Activated naive CD4-positive, alpha-beta T cell treated with anti-CD3 and anti-CD28 coated beads, Interleukin-2, amount 50 U/mL, for 72 hours (primary cell): ENCODE data around the gene KMT5B. TPM values are rescaled to one million over a fixed set of nuclear protein-coding genes. Genes with fewer than 3 reads are reported as not detected.
A peak's percentile ranks its signal among the peaks of the same experiment; 100 is the strongest.

Source experiments
- ATAC-seq, 2 donors: fragments of 150-1000 bp; cut with Tn5 transposase; 2 replicates each; pipeline ENCODE4 v1.10.0; 2021; ENCODE audit warnings: mild to moderate bottlenecking in 2 of 2, moderate library complexity in 2 of 2
- DNase-seq, 2 donors: peaks; one replicate each; pipeline ENCODE4 v3.0.0; 2021 to 2022; ENCODE audit warnings: low spot score in 2 of 2
- H3K27ac Mint-ChIP-seq, 2 donors: one replicate each; pipeline ENCODE4 v1.8.0; 2022; ENCODE audit warnings: mild to moderate bottlenecking in 2 of 2, mixed read lengths in 2 of 2
- H3K36me3 Mint-ChIP-seq, 2 donors: one replicate each; pipeline ENCODE4 v1.8.0; 2022; ENCODE audit warnings: mixed read lengths in 2 of 2
- H3K9me3 Mint-ChIP-seq, 2 donors: one replicate each; pipeline ENCODE4 v1.8.0; 2022; ENCODE audit warnings: mixed read lengths in 2 of 2
- total RNA-seq, 2 donors: library from RNA; stranded (reverse); gene quantifications; one replicate each; pipeline ENCODE4 v1.2.3, GENCODE V29; 2022

Gene KMT5B
- total RNA-seq, 2 donors from 2014 or later, result 21.9 to 46.5 TPM

DNA sequence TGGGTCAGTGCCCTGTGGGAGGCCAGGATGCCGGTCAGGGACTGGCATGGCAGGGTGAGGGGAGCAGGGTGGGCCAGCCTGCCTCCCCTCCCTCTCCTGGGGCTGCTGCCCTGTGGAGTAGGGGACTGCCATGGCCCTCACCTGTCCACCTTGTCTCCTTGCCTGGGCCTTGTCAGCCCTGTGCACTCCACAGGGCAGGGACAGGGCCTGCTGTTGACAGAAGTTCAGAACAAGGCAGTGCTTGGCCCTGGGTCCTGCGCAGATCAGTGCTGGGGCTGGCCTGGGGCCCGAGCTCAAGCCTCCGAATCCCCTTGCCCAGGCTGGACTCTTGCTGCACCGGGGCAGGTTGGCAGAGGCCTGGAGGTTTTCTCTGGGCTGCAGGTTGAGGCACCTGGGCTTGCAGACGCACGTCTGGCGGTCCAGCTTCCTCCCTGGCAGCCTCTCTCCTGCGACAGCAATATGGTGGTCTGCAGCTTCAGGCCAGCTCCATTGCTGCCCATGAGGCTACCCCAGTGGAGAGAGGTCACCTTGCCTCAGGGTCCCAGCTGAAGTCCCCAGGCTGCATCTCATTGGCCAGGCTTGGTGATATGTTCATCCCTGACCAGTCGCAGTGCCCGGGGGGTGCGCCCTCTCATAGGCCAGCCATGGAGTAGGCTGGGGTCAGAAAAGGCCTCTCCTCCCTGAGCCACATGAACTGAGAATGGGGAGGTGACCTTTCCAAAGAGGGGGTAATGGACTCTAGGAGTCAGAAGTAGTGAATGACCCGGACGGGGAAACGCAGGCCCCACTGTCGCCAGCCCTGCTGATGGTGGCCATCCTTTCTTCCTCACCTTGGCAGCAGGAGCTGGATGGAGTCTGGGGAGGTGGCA is 70.4 kb downstream of the KMT5B start:
- H3K9me3 Mint-ChIP-seq, result no peaks in the 10 kb centered on the region
- no peaks in the 10 kb centered on the region for H3K36me3 Mint-ChIP-seq
- H3K27ac Mint-ChIP-seq, result peak overlapping the region; percentile 29 to 75
- ATAC-seq, result no peak
- DNase-seq, result no peak

DNA sequence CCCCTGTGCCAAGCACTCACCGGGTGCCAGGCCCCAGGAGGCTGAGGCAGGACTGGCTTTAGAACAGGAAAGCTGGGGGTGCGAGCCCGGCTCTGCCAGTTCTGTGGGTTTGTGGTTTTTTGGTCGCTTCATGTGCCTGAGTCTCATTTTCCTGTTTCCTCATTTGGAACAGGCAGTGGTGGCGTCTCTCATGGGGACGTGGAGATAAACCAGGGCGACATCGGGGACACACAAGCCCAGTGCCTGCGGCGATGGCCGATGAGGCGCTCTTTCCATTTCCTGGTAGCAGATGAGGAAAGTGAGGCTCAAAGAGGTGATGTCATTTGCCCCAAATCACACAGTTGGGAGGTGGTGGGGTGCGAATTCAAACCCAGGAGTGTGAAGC is 71.1 kb downstream of the KMT5B start:
- ATAC-seq (peak; percentile 85 to 93), DNase-seq (peak; percentile 64 to 82)
- Mint-ChIP-seq H3K9me3 (no peaks in the 10 kb centered on the region), H3K27ac (peak overlapping the region; percentile 50 to 75), H3K36me3 (no peaks in the 10 kb centered on the region)

DNA sequence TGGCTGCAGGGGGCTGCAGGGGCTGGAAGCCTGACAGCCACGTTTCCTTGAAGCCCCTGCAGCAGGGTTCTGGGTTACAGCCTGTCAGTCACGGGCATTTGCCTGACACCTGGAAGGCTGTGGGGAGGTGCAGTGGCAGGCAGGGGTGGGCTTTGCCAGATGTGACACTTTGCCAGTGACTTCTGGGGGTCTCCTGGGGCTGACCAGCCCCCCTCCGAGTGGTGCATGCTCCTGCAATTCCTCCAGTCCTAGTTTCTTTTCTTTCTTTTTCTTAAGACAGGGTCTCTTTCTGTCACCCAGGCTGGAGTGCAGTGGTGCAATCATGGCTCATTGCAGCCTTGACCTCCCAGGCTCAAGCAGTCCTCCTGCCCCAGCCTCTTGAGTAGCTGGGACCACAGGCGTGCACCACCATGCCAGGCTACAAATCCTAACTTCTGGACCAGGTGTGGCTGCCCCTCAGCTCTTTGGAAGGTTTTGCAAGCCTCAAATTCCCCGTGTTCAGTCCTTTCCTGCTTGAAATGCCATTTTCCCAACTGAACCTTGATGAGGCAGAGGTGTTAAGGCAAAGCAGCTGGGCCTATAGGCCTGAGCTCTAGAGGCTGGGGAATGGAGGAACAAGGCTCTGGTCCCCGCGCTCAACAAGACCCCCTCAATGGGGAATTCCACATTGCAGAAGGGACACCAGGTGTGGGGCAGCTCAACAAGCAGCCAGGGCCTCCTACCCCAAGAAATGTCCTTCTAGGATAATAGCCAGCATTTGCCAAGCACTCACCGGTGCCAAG is 71.7 kb downstream of the KMT5B start:
- H3K27ac Mint-ChIP-seq, result peak overlapping the region; percentile 22 to 75
- ATAC-seq, result peak in 1 of 2 donors; percentile 8

DNA sequence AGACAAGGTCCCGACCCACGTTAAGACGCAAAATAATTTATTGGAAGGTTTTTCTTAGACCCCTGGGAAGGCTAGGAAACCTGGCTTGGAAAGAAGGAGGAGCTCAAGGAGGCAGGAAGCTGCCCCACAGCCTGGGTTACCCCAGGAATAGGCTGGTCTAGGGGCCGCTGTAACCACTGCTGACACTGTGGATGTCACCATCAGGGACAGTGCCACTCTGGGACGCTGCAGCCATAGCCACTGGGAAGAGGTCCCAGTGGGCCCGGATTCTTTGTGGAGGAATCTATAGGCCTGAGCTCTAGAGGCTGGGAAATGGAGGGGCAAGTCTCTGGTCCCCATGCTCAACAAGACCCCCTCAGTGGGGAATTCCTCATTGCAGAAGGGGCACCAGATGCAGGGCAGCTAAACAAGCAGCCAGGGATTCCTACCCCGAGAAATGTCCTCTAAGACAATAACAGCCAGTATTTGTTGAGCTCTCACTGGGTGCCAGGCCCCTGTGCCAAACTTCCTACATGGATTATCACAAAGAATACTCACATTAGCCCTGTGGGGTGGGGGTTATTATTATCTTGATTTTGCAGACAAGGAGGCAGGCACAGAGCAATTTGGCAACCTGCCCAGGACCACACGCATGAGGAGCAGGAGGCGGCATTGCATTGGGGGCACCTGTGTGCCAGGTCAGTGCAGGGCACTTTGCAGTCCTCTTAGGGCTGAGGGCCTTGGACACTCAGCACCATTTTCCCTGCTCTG is 72.4 kb downstream of the KMT5B start:
- DNase-seq, result no peak
- no peak overlapping the region for H3K27ac Mint-ChIP-seq

More for the DNA sequence above, 71.7 kb downstream of the KMT5B start:
- Mint-ChIP-seq H3K36me3 (no peaks in the 10 kb centered on the region), H3K9me3 (no peaks in the 10 kb centered on the region)
- DNase-seq, result no peak

DNA sequence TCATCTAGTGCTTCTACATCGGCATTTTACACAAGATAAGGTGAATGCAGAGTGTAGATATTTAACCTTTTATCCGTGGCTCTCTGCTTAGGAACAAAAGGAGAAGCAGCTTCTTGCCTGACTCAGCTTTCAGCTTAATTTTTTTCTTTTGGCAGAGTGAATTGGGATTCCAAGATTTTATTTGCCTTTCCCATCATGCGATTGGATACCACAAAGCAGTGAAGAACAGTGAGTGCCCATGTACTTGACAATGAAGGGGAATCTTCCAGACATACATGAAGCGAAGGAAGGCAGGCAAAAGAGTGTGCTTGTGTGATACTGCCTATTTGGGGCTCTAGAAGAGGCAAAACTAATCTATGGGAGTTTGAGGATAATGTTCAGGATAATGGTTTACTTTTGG is 74.9 kb downstream of the KMT5B start:
- no peaks in the 10 kb centered on the region for H3K9me3 Mint-ChIP-seq
- ATAC-seq (no peak), DNase-seq (no peak)
- H3K36me3 Mint-ChIP-seq, result peaks cover 0 to 7% of the 10 kb centered on the region in 2 donors
- H3K27ac Mint-ChIP-seq, result no peak overlapping the region

More for the DNA sequence above, 72.4 kb downstream of the KMT5B start:
- H3K36me3 Mint-ChIP-seq, result no peaks in the 10 kb centered on the region
- no peaks in the 10 kb centered on the region for H3K9me3 Mint-ChIP-seq
- no peak for ATAC-seq

- no peak for ATAC-seq
- H3K36me3 Mint-ChIP-seq, result peaks cover under 1 to 9% of the 10 kb centered on the region in 2 donors
Observed at GRCh38 chr11:68137833-68138232, 75.3 kb downstream of the KMT5B start.

DNA sequence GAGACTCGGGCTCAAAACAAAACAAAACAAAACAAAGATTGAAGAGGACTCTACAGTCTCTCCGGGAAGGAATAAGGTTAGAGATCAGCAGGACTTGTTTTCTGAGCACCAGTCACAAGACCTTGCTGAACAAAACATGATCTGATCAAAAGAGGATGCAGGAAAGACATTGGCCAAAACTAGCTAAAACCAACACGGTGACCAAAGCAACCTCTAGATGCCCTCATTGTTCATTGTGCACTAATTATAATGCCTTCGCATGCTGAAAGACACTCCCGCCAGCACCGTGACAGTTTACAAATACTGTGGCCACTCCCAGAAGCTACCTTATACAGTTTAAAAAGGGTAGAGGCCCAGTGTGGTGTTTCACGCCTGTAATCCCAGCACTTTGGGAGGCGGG is 76.2 kb downstream of the KMT5B start:
- DNase-seq (no peak), ATAC-seq (no peak)
- H3K27ac Mint-ChIP-seq, result no peak overlapping the region
- H3K9me3 Mint-ChIP-seq, result peaks cover 5 to 6% of the 10 kb centered on the region in 2 donors
- H3K36me3 Mint-ChIP-seq, result peaks cover 10 to 18% of the 10 kb centered on the region in 2 donors

More at GRCh38 chr11:68137833-68138232, 75.3 kb downstream of the KMT5B start:
- DNase-seq, result no peak
- H3K27ac Mint-ChIP-seq, result no peak overlapping the region
- H3K9me3 Mint-ChIP-seq, result no peaks in the 10 kb centered on the region

DNA sequence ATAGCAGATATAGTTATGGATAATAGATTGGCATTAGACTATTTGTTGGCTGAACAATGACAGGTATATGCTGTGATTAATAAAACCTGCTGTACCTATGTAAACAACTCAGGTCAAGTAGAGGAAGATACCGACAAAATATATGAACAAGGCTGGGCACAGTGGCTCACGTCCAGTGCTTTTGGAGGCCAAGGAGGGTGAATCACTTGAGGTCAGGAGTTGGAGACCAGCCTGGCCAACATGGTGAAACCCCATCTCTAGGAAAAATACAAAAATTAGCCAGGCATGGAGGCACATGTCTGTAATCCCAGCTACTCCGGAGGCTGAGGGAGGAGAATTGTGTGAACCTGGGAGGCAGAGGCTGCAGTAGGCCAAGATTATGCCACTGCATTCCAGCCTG is 77.9 kb downstream of the KMT5B start:
- Mint-ChIP-seq H3K36me3 (peaks cover 13 to 21% of the 10 kb centered on the region in 2 donors), H3K27ac (no peak overlapping the region), H3K9me3 (peaks cover 6 to 7% of the 10 kb centered on the region in 2 donors)
- DNase-seq, result no peak
- no peak for ATAC-seq

DNA sequence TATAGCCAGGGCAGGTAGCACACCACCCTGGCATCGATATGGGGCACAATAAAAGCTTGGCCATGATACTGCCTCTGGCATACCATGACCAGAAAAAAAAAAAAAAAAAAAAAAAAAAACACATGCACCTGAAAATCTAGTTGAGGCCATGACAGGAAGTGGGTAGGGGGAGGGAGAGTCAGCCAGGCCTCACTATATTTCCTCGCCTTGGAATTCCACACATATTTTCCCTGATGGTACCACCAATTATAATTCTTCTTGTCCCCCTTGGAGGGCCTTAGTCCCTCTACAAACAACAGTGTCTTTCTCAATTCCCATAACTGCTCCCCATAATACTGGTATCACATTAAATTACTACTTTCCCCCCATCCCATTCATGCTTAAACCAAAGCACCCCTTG is 79.3 kb downstream of the KMT5B start:
- DNase-seq (no peak), ATAC-seq (no peak)
- Mint-ChIP-seq H3K27ac (peak overlapping the region in 1 of 2 donors; percentile 11), H3K36me3 (peaks cover 20 to 21% of the 10 kb centered on the region in 2 donors), H3K9me3 (peaks cover 6 to 15% of the 10 kb centered on the region in 2 donors)

GRCh38 chr11:68130121-68130520 is 83.0 kb downstream of the KMT5B start:
- Mint-ChIP-seq H3K27ac (no peak overlapping the region), H3K36me3 (peaks cover 20 to 21% of the 10 kb centered on the region in 2 donors), H3K9me3 (peaks cover 6 to 15% of the 10 kb centered on the region in 2 donors)
- no peak for DNase-seq
- no peak for ATAC-seq

DNA sequence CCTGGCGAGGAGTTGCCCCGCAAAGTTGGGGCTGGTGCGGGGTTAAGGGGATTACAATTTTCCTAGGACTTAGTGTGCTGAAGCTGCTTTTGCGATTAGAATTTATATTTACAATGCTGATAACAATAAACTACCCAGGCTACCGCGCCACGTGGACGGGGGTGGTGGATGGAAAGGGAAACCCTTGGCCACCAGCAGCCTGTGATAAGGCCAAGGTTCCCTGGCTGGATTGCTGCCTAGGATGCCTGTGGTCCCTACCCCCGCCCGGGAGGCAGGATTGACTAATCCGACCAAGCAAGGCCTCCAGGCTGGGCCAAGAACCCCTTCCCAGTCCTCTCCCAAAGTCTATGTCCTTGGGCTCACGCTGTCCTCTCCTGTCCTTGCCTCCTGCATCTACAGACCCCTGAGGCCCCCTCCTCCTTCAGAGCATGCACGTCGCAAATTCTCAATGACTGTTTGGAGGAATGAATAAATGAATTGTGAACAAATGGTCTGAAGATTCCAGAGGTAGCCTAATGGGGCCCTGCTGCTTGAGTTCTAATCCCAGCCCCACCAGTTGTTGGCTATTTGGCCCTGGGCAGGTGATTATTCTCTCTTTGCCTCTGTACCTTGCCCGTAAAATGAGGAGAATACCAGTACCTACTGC is 84.3 kb downstream of the KMT5B start:
- H3K9me3 Mint-ChIP-seq, result peaks cover 6 to 15% of the 10 kb centered on the region in 2 donors
- H3K36me3 Mint-ChIP-seq, result peaks cover 17 to 20% of the 10 kb centered on the region in 2 donors
- ATAC-seq (no peak), DNase-seq (no peak)
- no peak overlapping the region for H3K27ac Mint-ChIP-seq

GRCh38 chr11:68127714-68128681 is 85.1 kb downstream of the KMT5B start:
- no peak for DNase-seq
- no peak overlapping the region for H3K27ac Mint-ChIP-seq
- H3K36me3 Mint-ChIP-seq, result peaks cover 14 to 20% of the 10 kb centered on the region in 2 donors
- peak in 1 of 2 donors; percentile 26 for ATAC-seq
- peaks cover 6 to 15% of the 10 kb centered on the region in 2 donors for H3K9me3 Mint-ChIP-seq

DNA sequence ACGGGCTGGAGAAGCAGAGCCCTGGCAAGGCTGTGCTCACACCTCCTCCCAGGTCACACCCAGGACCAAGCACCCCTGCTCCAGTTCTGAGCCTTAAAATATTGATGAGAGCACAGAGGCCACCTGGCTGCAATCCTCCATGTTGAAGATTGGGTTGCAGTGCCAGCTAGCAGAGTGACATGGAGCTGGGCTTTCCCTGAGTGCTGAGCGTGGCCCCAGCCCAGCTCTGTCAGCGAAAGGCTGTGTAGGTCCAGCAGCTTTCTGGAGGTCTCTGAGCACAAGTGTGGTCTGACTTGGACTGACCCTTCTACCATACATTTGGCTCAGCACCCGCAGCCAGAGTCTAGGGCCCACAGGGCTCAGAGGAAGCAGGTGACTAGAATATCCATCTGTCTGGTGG is 87.9 kb downstream of the KMT5B start:
- DNase-seq (no peak), ATAC-seq (no peak)
- H3K9me3 Mint-ChIP-seq, result peaks cover 0 to 7% of the 10 kb centered on the region in 2 donors
- H3K27ac Mint-ChIP-seq, result no peak overlapping the region
- H3K36me3 Mint-ChIP-seq, result peaks cover 0 to 7% of the 10 kb centered on the region in 2 donors

GRCh38 chr11:68122936-68123539 is 90.1 kb downstream of the KMT5B start:
- DNase-seq, result no peak
- peaks cover 0 to 6% of the 10 kb centered on the region in 2 donors for H3K36me3 Mint-ChIP-seq
- ATAC-seq, result no peak
- H3K27ac Mint-ChIP-seq, result no peak overlapping the region
- H3K9me3 Mint-ChIP-seq, result no peaks in the 10 kb centered on the region
